Pancreas (tissue), 10 donors: ENCODE data around the gene VEPH1. TPM values are rescaled to one million over a fixed set of nuclear protein-coding genes. Genes with fewer than 3 reads are reported as not detected.

ENCODE experiments used
- ATAC-seq, 4 donors: fragments of 200-7000 bp; cut with Tn5 transposase; one replicate each; pipeline versions ENCODE4 v1.8.0 to v1.9.1; 2020; ENCODE audit warnings: mild to moderate bottlenecking in 4 of 4, moderate library complexity in 4 of 4
- DNase-seq, 6 donors: peaks; one replicate each; pipeline ENCODE4 v3.0.0-alpha.2; 2020
- FAIRE-seq: peaks from 2 replicates; lab custom pipeline; 2012; peaks lifted over from hg19 to GRCh38; lab: Jason Lieb, UNC
- H3K27ac ChIP-seq, 4 donors: fragments of 200-600 bp; sonication (generic); 1 replicate in 3 of 4; 2 replicates in 1 of 4; pipeline versions ENCODE4 v1.5.0 to v1.8.0; 2020
- H3K27me3 ChIP-seq, 4 donors: fragments of 200-600 bp; one replicate each; pipeline ENCODE4 v1.8.0; 2021
- H3K36me3 ChIP-seq, 3 donors: fragments of 200-600 bp; sonication (generic) in 1 of 3; one replicate each; pipeline versions ENCODE4 v1.5.0 to v1.8.0; 2020 to 2021
- H3K4me1 ChIP-seq, 3 donors: fragments of 200-600 bp; one replicate each; pipeline ENCODE4 v1.8.0; 2021
- H3K4me3 ChIP-seq, 4 donors: fragments of 200-600 bp; sonication (generic) in 2 of 4; one replicate each; pipeline versions ENCODE4 v1.5.0 to v1.8.0; 2020 to 2021
- H3K9me3 ChIP-seq, 4 donors: fragments of 200-600 bp; one replicate each; pipeline ENCODE4 v1.8.0; 2021
- CTCF ChIP-seq, 4 donors: fragments of 200-600 bp; sonication (generic) in 3 of 4; IDR thresholded peaks; one replicate each; pipeline versions ENCODE4 v1.5.0 to v1.8.0; 2021; ENCODE audit warnings: antibody characterized with exemption in 4 of 4
- WGBS, 2 donors: extraction: QIAGEN DNeasy Blood & Tissue Kit; methylation state at CpG; one replicate each; pipeline ENCODE4 v1.1.7; 2013; 5-methylcytosine and 5-hydroxymethylcytosine counted together
- intact Hi-C, 3 donors: fragments of 100-400 bp; cut with DNase I; formaldehyde crosslinking; loops; one replicate each; pipeline versions ENCODE4 v1.11.1 to v1.14.2; 2022
- polyA plus RNA-seq, 2 donors: library from polyadenylated mRNA; stranded (reverse); fragments of 200-250 nt; gene quantifications; one replicate each; pipeline ENCODE4 v1.2.3, GENCODE V29; 2013
- total RNA-seq, 6 donors: library from RNA; stranded (reverse); fragmentation: NEBNext Ultra II Directional in 4 of 6; extraction: Animal tissue kit (Norgen Biotek cat#: 25700) in 4 of 6; gene quantifications; one replicate each; pipeline versions ENCODE4 v1.2.1 to v1.2.4, GENCODE V29; 2021 to 2023
- donor health status: healthy with polysubstance abuse.
- donor health status: DM: no; HTN: no; CAD: no; lungs with moderate emphysema.
- donor health status: DM: no; HTN: no; CAD: no.
- donor health status: control.
- donor health status: control.
- donor health status: Bipolar disorder and iron deficiency.
- donor health status: DM: yes; HTN: yes; CAD: no.
- donor health status: DM: no; HTN: no; CAD: no.
- donor health status: DM: no; HTN: no; CAD: no.
- donor health status: DM: yes; HTN: yes; CAD: no.

Gene VEPH1
- total and polyA plus RNA-seq, 8 donors, result 7.6 to 18.3 (median 13.1) TPM

GRCh38 chr3:157444797-157445184 lies 58.4 kb downstream of the VEPH1 start:
- WGBS, 2 donors, result 78 to 100% methylated on average over 1 of the region's 1 CpG
- no peak for ATAC-seq
- no peak for TF ChIP-seq CTCF (IDR thresholded peaks at IDR 0.05)
- Histone ChIP-seq H3K27me3 (no peaks in the 10 kb centered on the region), H3K9me3 (no peaks in the 10 kb centered on the region), H3K36me3 (no peaks in the 10 kb centered on the region), H3K27ac (no peak overlapping the region), H3K4me1 (no peaks in the 10 kb centered on the region), H3K4me3 (no peak overlapping the region)
- intact Hi-C loops, result no loop called here
- no peak for DNase-seq
- FAIRE-seq, result no peak

- Histone ChIP-seq H3K4me1 (no peaks in the 10 kb centered on the region), H3K9me3 (no peaks in the 10 kb centered on the region), H3K4me3 (no peak overlapping the region), H3K36me3 (no peaks in the 10 kb centered on the region), H3K27me3 (no peaks in the 10 kb centered on the region), H3K27ac (no peak overlapping the region)
- ATAC-seq (peak in 1 of 4 donors; percentile 19), DNase-seq (no peak), FAIRE-seq (no peak)
- WGBS, 2 donors, result 74 to 78% methylated on average over 3 of the region's 3 CpGs
- TF ChIP-seq CTCF (IDR thresholded peaks at IDR 0.05), result no peak
- intact Hi-C loops, result no loop called here
Observed at GRCh38 chr3:157443905-157444796, 59.1 kb downstream of the VEPH1 start.

- no peak overlapping the region for H3K4me3 ChIP-seq
- DNase-seq, result no peak
- no peak overlapping the region for H3K27ac ChIP-seq
- no peaks in the 10 kb centered on the region for H3K9me3 ChIP-seq
- FAIRE-seq, result no peak
- no peaks in the 10 kb centered on the region for H3K27me3 ChIP-seq
- ATAC-seq, result peak in 1 of 4 donors; percentile 5
- no peaks in the 10 kb centered on the region for H3K36me3 ChIP-seq
- WGBS, 2 donors, result 76 to 82% methylated on average over 2 of the region's 2 CpGs
- intact Hi-C loops, result no loop called here
- no peaks in the 10 kb centered on the region for H3K4me1 ChIP-seq
- no peak for TF ChIP-seq CTCF (IDR thresholded peaks at IDR 0.05)
Observed at GRCh38 chr3:157442729-157443128, 60.5 kb downstream of the VEPH1 start.

- Histone ChIP-seq H3K27ac (no peak overlapping the region), H3K36me3 (no peaks in the 10 kb centered on the region), H3K9me3 (no peaks in the 10 kb centered on the region), H3K4me3 (no peak overlapping the region), H3K27me3 (no peaks in the 10 kb centered on the region), H3K4me1 (no peaks in the 10 kb centered on the region)
- 85 to 89% methylated on average over 2 of the region's 2 CpGs for WGBS, 2 donors
- DNase-seq (no peak), ATAC-seq (no peak), FAIRE-seq (no peak)
- intact Hi-C loops, result no loop called here
- TF ChIP-seq CTCF (IDR thresholded peaks at IDR 0.05), result no peak
Observed at GRCh38 chr3:157441102-157441624, 62.1 kb downstream of the VEPH1 start.
